Measurements from ENCODE around the gene OR9I1.

GRCh38 chr11:58068655-58069054, 56.7 kb downstream of the OR9I1 start:
- TF ChIP-seq CTCF (IDR thresholded peaks at IDR 0.05) (no peak), EZH2 (IDR thresholded peaks at IDR 0.05; ENCODE audit: borderline replicate concordance, insufficient read depth, low read depth, low read length, poor library complexity, severe bottlenecking) (no peak)
